GM12892 (cell line): ENCODE data around the gene SYNDIG1.

Source experiments
- POLR2A ChIP-seq: IDR thresholded peaks from 2 replicates; pipeline ENCODE4 v1.6.1; 2011; ENCODE audit warnings: low read depth, low read length, control low read depth
- POLR2AphosphoS5 ChIP-seq: IDR thresholded peaks from 2 replicates; pipeline ENCODE4 v1.6.1; 2011; ENCODE audit warnings: low read depth, low read length, control low read depth

GRCh38 chr20:24502661-24503060, 33.2 kb downstream of the SYNDIG1 start:
- TF ChIP-seq POLR2AphosphoS5 (no peak), POLR2A (no peak)
